HG03280 (cell line): ENCODE measurements around the gene IRF4.

Source experiments
- ATAC-seq: cut with Tn5 transposase; IDR thresholded peaks from one replicate; pipeline ENCODE4 v1.9.1; 2021; ENCODE audit warnings: mild to moderate bottlenecking, moderate library complexity; ENCODE audit not compliant: unreplicated experiment

IRF4 gene

GRCh38 chr6:436308-437036, 44.9 kb downstream of the IRF4 start:
- ATAC-seq: no peak

- no peak for ATAC-seq
Measured at GRCh38 chr6:437037-437392, 45.5 kb downstream of the IRF4 start.

GRCh38 chr6:438634-439170, 47.1 kb downstream of the IRF4 start:
- ATAC-seq: no peak

- no peak for ATAC-seq
Measured at GRCh38 chr6:439641-440167, 48.2 kb downstream of the IRF4 start.

GRCh38 chr6:441126-441920, 49.8 kb downstream of the IRF4 start:
- no peak for ATAC-seq

- no peak for ATAC-seq
Measured at GRCh38 chr6:443621-444159, 52.1 kb downstream of the IRF4 start.

- no peak for ATAC-seq
Measured at GRCh38 chr6:444653-445275, 53.2 kb downstream of the IRF4 start.

GRCh38 chr6:445571-446417, 54.2 kb downstream of the IRF4 start:
- ATAC-seq: no peak

- ATAC-seq: no peak
Measured at GRCh38 chr6:446418-447366, 55.1 kb downstream of the IRF4 start.

GRCh38 chr6:447381-448165, 56.0 kb downstream of the IRF4 start:
- ATAC-seq: no peak

GRCh38 chr6:448296-449056, 56.9 kb downstream of the IRF4 start:
- no peak for ATAC-seq

GRCh38 chr6:449057-449430, 57.5 kb downstream of the IRF4 start:
- ATAC-seq: no peak

- no peak for ATAC-seq
Measured at GRCh38 chr6:449486-450419, 58.2 kb downstream of the IRF4 start.

GRCh38 chr6:451336-451735, 59.8 kb downstream of the IRF4 start:
- ATAC-seq: no peak

- no peak for ATAC-seq
Measured at GRCh38 chr6:451847-452246, 60.3 kb downstream of the IRF4 start.

- no peak for ATAC-seq
Measured at GRCh38 chr6:452301-453067, 60.9 kb downstream of the IRF4 start.
